ENCODE measurements around the gene UBAP1. TPM values are rescaled to one million over a fixed set of nuclear protein-coding genes. Genes with fewer than 3 reads are reported as not detected.

The UBAP1 gene
- total and polyA plus RNA-seq, 4 donors = 25.6 to 53.9 (median 42.8) TPM

DNA sequence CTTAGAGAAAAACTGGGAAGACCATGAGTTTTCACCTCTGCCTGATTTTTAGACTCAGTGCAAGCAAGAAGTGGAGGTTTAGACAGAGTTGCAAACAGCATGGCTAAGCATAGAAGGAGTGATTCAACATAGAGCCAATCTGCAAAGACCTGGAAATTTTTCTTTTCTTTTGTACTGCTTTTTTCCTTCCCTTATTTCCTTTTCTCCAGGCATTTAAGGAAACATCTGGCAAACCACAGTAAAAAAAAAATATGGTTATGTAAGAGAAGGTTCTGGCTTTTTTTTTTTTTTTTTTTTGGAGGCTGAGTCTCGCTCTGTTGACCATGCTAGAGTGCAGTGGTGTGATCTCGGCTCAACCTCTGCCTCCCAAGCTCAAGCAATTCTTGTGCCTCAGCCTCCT, 35.7 kb upstream of the UBAP1 start:
- Histone ChIP-seq H3K4me1 (ENCODE audit: control insufficient read depth in 5 of 5, insufficient read depth in 5 of 5, low read length in 5 of 5) (peaks cover 0 to 4% (median 0%) of the 10 kb centered on the region in 5 donors), H3K9ac (ENCODE audit: insufficient read depth in 1 of 2, low read length in 2 of 2) (no peak overlapping the region), H3K4me3 (no peak overlapping the region), H3K9me3 (ENCODE audit: control insufficient read depth in 4 of 4, insufficient read depth in 3 of 4, low read length in 3 of 4) (no peaks in the 10 kb centered on the region), H3K36me3 (ENCODE audit: control insufficient read depth in 4 of 4, insufficient read depth in 4 of 4, low read length in 4 of 4) (no peaks in the 10 kb centered on the region), H3K27ac (ENCODE audit: low read depth in 1 of 2, low read length in 1 of 2) (no peak overlapping the region), H3K27me3 (ENCODE audit: control insufficient read depth in 3 of 3, insufficient read depth in 3 of 3, low read length in 2 of 3) (no peaks in the 10 kb centered on the region)
- no peak for DNase-seq
- TF ChIP-seq, protein P1, sequence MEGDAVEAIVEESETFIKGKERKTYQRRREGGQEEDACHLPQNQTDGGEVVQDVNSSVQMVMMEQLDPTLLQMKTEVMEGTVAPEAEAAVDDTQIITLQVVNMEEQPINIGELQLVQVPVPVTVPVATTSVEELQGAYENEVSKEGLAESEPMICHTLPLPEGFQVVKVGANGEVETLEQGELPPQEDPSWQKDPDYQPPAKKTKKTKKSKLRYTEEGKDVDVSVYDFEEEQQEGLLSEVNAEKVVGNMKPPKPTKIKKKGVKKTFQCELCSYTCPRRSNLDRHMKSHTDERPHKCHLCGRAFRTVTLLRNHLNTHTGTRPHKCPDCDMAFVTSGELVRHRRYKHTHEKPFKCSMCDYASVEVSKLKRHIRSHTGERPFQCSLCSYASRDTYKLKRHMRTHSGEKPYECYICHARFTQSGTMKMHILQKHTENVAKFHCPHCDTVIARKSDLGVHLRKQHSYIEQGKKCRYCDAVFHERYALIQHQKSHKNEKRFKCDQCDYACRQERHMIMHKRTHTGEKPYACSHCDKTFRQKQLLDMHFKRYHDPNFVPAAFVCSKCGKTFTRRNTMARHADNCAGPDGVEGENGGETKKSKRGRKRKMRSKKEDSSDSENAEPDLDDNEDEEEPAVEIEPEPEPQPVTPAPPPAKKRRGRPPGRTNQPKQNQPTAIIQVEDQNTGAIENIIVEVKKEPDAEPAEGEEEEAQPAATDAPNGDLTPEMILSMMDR (IDR thresholded peaks at IDR 0.05; ENCODE audit: control extremely low read depth, extremely low read depth) = no peak
- WGBS, 2 donors = 24 to 51% methylated on average over 2 of the region's 2 CpGs
- ATAC-seq (ENCODE audit: insufficient read depth, low FRiP score) = no peak

DNA sequence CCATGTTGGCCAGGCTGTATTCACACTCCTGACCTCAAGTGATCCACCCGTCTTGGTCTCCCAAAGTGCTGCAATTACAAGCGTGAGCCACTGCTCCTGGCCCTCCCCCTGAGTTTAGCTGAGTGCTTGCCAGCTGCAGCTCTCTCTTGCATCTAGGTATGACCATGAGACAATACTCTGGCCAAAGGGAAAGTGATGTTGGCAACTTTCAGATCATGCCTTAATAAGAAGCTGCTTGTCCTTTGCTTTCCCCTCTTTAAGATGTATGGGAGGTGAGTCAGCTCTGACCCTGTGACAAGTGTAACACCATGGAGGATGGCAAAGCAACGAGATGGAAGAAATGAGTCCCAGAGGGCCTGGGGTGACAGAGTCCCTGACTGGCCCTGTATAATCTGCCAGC, 33.7 kb upstream of the UBAP1 start:
- Histone ChIP-seq H3K4me3 (no peak overlapping the region), H3K4me1 (ENCODE audit: control insufficient read depth in 5 of 5, insufficient read depth in 5 of 5, low read length in 5 of 5) (no peaks in the 10 kb centered on the region), H3K9me3 (ENCODE audit: control insufficient read depth in 4 of 4, insufficient read depth in 3 of 4, low read length in 3 of 4) (no peaks in the 10 kb centered on the region), H3K27me3 (ENCODE audit: control insufficient read depth in 3 of 3, insufficient read depth in 3 of 3, low read length in 2 of 3) (no peaks in the 10 kb centered on the region), H3K9ac (ENCODE audit: insufficient read depth in 1 of 2, low read length in 2 of 2) (no peak overlapping the region), H3K36me3 (ENCODE audit: control insufficient read depth in 4 of 4, insufficient read depth in 4 of 4, low read length in 4 of 4) (no peaks in the 10 kb centered on the region), H3K27ac (ENCODE audit: low read depth in 1 of 2, low read length in 1 of 2) (no peak overlapping the region)
- WGBS, 2 donors = 68 to 79% methylated on average over 3 of the region's 3 CpGs
- TF ChIP-seq, protein P1 (IDR thresholded peaks at IDR 0.05; ENCODE audit: control extremely low read depth, extremely low read depth) = no peak
- DNase-seq = no peak
- ATAC-seq (ENCODE audit: insufficient read depth, low FRiP score) = no peak

DNA sequence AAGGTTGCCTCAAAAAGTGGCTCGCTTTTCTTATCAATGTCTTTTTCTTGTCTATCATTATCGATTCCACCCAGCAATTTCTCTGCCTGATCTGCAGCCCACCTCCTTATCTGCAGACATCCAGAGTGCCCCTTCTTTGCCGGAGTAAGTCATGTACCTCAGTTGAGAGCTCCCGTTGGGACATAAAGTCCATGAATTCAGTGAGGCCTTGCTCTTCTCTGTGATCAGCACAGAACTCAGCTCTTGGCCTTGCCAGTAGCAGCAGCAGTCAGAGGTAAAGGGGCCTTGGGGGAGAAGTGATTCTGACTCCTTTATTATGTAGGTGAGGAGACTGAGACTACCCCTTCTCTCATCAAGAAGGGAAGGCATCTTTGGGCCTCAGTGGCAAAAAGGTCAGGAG, 27.4 kb upstream of the UBAP1 start:
- WGBS, 2 donors = 88 to 95% methylated on average over 4 of the region's 4 CpGs
- DNase-seq (no peak), ATAC-seq (ENCODE audit: insufficient read depth, low FRiP score) (no peak)
- TF ChIP-seq, protein P1 (IDR thresholded peaks at IDR 0.05; ENCODE audit: control extremely low read depth, extremely low read depth) = no peak
- Histone ChIP-seq H3K4me1 (ENCODE audit: control insufficient read depth in 5 of 5, insufficient read depth in 5 of 5, low read length in 5 of 5) (no peaks in the 10 kb centered on the region), H3K36me3 (ENCODE audit: control insufficient read depth in 4 of 4, insufficient read depth in 4 of 4, low read length in 4 of 4) (no peaks in the 10 kb centered on the region), H3K27me3 (ENCODE audit: control insufficient read depth in 3 of 3, insufficient read depth in 3 of 3, low read length in 2 of 3) (no peaks in the 10 kb centered on the region), H3K9ac (ENCODE audit: insufficient read depth in 1 of 2, low read length in 2 of 2) (no peak overlapping the region), H3K27ac (ENCODE audit: low read depth in 1 of 2, low read length in 1 of 2) (no peak overlapping the region), H3K4me3 (no peak overlapping the region), H3K9me3 (ENCODE audit: control insufficient read depth in 4 of 4, insufficient read depth in 3 of 4, low read length in 3 of 4) (no peaks in the 10 kb centered on the region)

DNA sequence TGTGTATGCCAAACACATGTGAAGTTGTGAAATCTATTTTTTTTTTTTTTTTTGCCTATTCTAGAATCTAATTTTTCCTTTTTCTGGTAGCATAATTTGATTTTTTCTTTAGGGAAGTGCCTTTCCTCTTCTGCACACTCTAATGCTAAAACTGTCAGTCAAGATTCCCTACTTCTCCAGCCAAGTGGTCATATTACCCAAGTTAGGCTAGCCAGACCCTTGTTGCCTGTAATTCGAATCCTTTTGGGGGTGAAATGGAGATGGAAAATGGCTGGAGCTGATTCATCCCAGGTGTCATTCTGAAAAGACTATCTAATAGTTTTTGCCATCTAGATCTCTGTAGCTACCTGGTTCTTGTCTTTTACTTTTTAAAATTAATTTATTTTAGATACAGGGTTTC, 24.8 kb upstream of the UBAP1 start:
- Histone ChIP-seq H3K9ac (ENCODE audit: insufficient read depth in 1 of 2, low read length in 2 of 2) (no peak overlapping the region), H3K4me1 (ENCODE audit: control insufficient read depth in 5 of 5, insufficient read depth in 5 of 5, low read length in 5 of 5) (peaks cover 0 to 7% (median 0%) of the 10 kb centered on the region in 5 donors), H3K4me3 (no peak overlapping the region), H3K27me3 (ENCODE audit: control insufficient read depth in 3 of 3, insufficient read depth in 3 of 3, low read length in 2 of 3) (no peaks in the 10 kb centered on the region), H3K9me3 (ENCODE audit: control insufficient read depth in 4 of 4, insufficient read depth in 3 of 4, low read length in 3 of 4) (no peaks in the 10 kb centered on the region), H3K36me3 (ENCODE audit: control insufficient read depth in 4 of 4, insufficient read depth in 4 of 4, low read length in 4 of 4) (no peaks in the 10 kb centered on the region), H3K27ac (ENCODE audit: low read depth in 1 of 2, low read length in 1 of 2) (no peak overlapping the region)
- TF ChIP-seq, protein P1 (IDR thresholded peaks at IDR 0.05; ENCODE audit: control extremely low read depth, extremely low read depth) = no peak
- 76 to 93% methylated on average over 1 of the region's 1 CpG for WGBS, 2 donors
- DNase-seq (no peak), ATAC-seq (ENCODE audit: insufficient read depth, low FRiP score) (no peak)

Measured in lung (tissue), 12 donors.